Bronchial epithelial cell (primary cell): ENCODE measurements around the gene DBF4B. TPM values are rescaled to one million over a fixed set of nuclear protein-coding genes. Genes with fewer than 3 reads are reported as not detected.
A peak's percentile ranks its signal among the peaks of the same experiment; 100 is the strongest.
"Not testable (repeated sequence)": the region's sequence is repeated elsewhere in the genome, so short reads cannot be mapped to it uniquely, and the experiment has no call there.

Experiments
- DNase-seq: peaks from one replicate; pipeline ENCODE4 v3.0.0-alpha.2; 2010; ENCODE audit warnings: low read depth
- FAIRE-seq: peaks from 2 replicates; lab custom pipeline; 2011; peaks lifted over from hg19 to GRCh38; lab: Jason Lieb, UNC
- H3K27me3 ChIP-seq: 2 replicates; pipeline ENCODE4 v1.5.1; 2011; ENCODE audit warnings: low read length; ENCODE audit not compliant: control insufficient read depth, insufficient read depth
- H3K36me3 ChIP-seq: 2 replicates; pipeline ENCODE4 v1.5.1; 2011; ENCODE audit warnings: low read length; ENCODE audit not compliant: control insufficient read depth, insufficient read depth
- H3K4me3 ChIP-seq: 2 replicates; pipeline ENCODE4 v1.5.1; 2011; ENCODE audit warnings: mild to moderate bottlenecking, low read depth, low read length, control low read depth
- CTCF ChIP-seq: IDR thresholded peaks from 2 replicates; pipeline ENCODE4 v1.5.1; 2011; ENCODE audit warnings: mild to moderate bottlenecking, moderate library complexity, low read length, control low read depth, inconsistent platforms; ENCODE audit not compliant: insufficient read depth, severe bottlenecking
- total RNA-seq: library from RNA; depleted of rRNA; stranded (reverse); fragments of >200 nt; gene quantifications from 2 replicates; pipeline ENCODE4 v1.2.1, GENCODE V29; 2014

The DBF4B gene
- total RNA-seq, 1 donor from 2014 or later: 0.79 TPM

- TF ChIP-seq CTCF: no peak
- no peaks in the 10 kb centered on the region for H3K27me3 ChIP-seq
- no peaks in the 10 kb centered on the region for H3K36me3 ChIP-seq
- peak overlapping the region; percentile 98 for H3K4me3 ChIP-seq
- FAIRE-seq (no peak), DNase-seq (peak; percentile 16)
Observed at GRCh38 chr17:44688675-44689476, 19.6 kb upstream of the DBF4B start.

DNA sequence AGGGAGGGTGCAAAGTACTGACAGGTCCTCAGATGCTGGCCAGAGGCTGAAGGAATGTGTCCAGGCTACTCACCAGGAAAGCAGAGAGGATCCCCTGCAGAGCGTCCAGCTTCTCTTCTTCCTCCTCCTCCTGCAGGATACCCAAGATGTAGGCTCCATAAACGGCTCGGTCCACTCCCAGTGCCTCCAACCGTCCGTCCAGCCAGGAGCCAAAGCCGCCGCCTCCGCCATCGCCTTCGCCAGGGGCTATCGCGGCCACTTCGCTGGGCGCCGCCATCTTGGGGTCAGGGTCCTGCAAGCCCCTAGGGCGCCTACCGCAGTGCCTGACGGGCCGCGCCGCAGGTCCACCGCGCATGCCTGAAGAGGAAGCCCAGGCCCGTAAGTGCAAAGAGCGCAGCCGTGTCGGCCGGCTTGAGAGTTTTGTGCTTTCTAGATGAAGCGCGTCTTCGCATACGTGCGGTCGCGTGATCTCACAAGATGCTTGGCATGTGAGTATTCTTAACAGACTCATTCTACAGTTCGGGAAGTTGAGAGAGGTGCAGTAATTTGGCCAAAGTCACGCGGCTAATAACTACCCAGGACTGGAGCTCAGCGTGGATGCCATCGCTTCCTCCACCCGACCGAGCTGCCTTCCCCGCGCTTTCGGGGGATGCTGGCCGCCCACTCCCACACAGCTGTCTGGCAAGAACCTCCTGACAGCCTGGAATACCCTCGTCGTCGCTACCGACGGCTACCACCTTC lies 18.8 kb upstream of the DBF4B start, which contains the start of gene CCDC43:
CCDC43 (minus strand) TSS at position 300 of the 741 bp plus-strand sequence; CDS start at position 277, 23 bp downstream.
- no peak for TF ChIP-seq CTCF
- no peaks in the 10 kb centered on the region for H3K27me3 ChIP-seq
- H3K4me3 ChIP-seq: peak within 1 kb of the TSS; percentile 98
- no peaks in the 10 kb centered on the region for H3K36me3 ChIP-seq
- FAIRE-seq (no peak), DNase-seq (peak; percentile 80)

DNA sequence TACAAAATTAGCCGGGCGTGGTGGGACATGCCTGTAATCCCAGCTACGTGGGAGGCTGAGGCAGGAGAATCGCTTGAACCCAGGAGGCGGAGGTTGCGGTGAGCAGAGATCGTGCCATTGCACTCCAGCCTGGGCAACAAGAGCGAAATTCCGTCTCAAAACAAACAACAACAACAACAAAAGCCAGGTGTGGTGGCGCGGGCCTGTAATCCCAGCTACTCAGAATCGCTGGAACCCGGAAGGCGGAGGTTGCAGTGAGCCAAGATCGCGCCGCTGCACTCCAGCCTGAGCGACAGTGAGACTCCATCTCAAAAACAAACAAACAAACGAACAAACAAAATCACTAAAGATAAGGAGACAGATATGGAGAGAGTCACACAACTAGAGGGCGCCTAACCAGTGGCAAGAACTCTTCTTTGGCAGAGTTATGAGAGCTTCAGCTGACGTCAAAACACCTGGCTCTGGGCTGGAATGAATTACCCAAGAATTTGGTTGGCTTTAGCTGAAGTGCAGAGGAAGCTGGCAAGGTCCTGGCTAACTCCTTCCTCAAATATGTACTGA lies 17.6 kb upstream of the DBF4B start:
- not testable (repeated sequence) for H3K36me3 ChIP-seq, H3K27me3 ChIP-seq, H3K4me3 ChIP-seq, FAIRE-seq
- DNase-seq: peak; percentile 64
- peak; percentile 57 for TF ChIP-seq CTCF

GRCh38 chr17:44693609-44694008 lies 14.9 kb upstream of the DBF4B start:
- no peaks in the 10 kb centered on the region for H3K27me3 ChIP-seq

GRCh38 chr17:44700288-44700687 lies 8.2 kb upstream of the DBF4B start:
- not testable (repeated sequence) for H3K4me3 ChIP-seq, FAIRE-seq, DNase-seq, H3K27me3 ChIP-seq, H3K36me3 ChIP-seq

More at GRCh38 chr17:44693609-44694008, 14.9 kb upstream of the DBF4B start:
- no peak overlapping the region for H3K4me3 ChIP-seq
- FAIRE-seq (no peak), DNase-seq (no peak)
- H3K36me3 ChIP-seq: no peaks in the 10 kb centered on the region
- no peak for TF ChIP-seq CTCF
